Colonic mucosa (tissue), 4 donors: ENCODE data around the gene RAB27B. TPM values are rescaled to one million over a fixed set of nuclear protein-coding genes. Genes with fewer than 3 reads are reported as not detected.

Source experiments
- DNase-seq: peaks from one replicate; pipeline ENCODE4 v3.0.0-alpha.2; 2020
- H3K27ac ChIP-seq: fragments of 200-600 bp; one replicate; pipeline ENCODE4 v1.8.0; 2021
- H3K27me3 ChIP-seq: fragments of 200-600 bp; one replicate; pipeline ENCODE4 v1.8.0; 2021
- H3K36me3 ChIP-seq: fragments of 200-600 bp; one replicate; pipeline ENCODE4 v1.8.0; 2021
- H3K4me1 ChIP-seq: fragments of 200-600 bp; one replicate; pipeline ENCODE4 v1.8.0; 2021; ENCODE audit warnings: mild to moderate bottlenecking
- H3K4me3 ChIP-seq: fragments of 200-600 bp; one replicate; pipeline ENCODE4 v1.8.0; 2021
- H3K9ac ChIP-seq, 2 donors: one replicate each; pipeline ENCODE4 v1.7.0; 2013; ENCODE audit warnings: control low read depth in 2 of 2, low read depth in 2 of 2, low read length in 2 of 2
- H3K9me3 ChIP-seq: fragments of 200-600 bp; one replicate; pipeline ENCODE4 v1.8.0; 2021
- intact Hi-C: fragments of 100-400 bp; cut with DNase I; formaldehyde crosslinking; loops from one replicate; pipeline ENCODE4 v1.14.1; 2022
- total RNA-seq, 2 donors: library from RNA; stranded (reverse); fragmentation: NEBNext Ultra II Directional in 1 of 2; extraction: Animal tissue kit (Norgen Biotek cat#: 25700) in 1 of 2; gene quantifications; one replicate each; pipeline ENCODE4 v1.2.1, GENCODE V29; 2021
- TF ChIP-seq, protein P1 (sequence below): fragments of 200-600 bp; IDR thresholded peaks from one replicate; pipeline ENCODE4 v1.8.0; 2022; ENCODE audit warnings: antibody characterized with exemption, mild to moderate bottlenecking
- donor health status: healthy.
- donor health status: DM: no; HTN: no; CAD: no.
- donor health status: DM: no; HTN: no; CAD: no.

RAB27B gene
- total RNA-seq, 2 donors from 2014 or later, result 8.9 to 12.5 TPM

DNA sequence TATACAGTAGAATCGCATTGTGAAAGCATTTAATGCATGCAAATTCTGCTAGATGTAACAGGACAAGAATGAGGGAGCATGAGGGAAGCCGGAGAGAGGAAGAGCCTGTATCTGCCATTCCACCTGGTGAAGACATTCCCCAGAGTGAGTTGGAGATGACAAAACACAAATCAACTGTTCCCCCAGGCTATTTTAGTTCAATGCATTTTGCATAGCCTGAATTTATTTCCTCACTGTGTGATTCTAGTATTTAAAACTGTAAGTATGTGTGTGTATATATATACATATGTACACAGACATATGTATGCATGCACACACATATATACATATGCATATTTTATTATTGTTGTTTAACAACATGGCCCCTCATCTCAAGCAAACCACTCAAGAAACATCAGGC, 76.3 kb downstream of the RAB27B start:
- no peaks in the 10 kb centered on the region for H3K36me3 ChIP-seq
- H3K9me3 ChIP-seq, result no peaks in the 10 kb centered on the region
- no peak overlapping the region for H3K4me3 ChIP-seq
- no peak overlapping the region for H3K9ac ChIP-seq
- DNase-seq, result no peak
- H3K4me1 ChIP-seq, result no peaks in the 10 kb centered on the region
- no peaks in the 10 kb centered on the region for H3K27me3 ChIP-seq
- intact Hi-C loops, result no loop called here
- H3K27ac ChIP-seq, result no peak overlapping the region
- TF ChIP-seq, protein P1, sequence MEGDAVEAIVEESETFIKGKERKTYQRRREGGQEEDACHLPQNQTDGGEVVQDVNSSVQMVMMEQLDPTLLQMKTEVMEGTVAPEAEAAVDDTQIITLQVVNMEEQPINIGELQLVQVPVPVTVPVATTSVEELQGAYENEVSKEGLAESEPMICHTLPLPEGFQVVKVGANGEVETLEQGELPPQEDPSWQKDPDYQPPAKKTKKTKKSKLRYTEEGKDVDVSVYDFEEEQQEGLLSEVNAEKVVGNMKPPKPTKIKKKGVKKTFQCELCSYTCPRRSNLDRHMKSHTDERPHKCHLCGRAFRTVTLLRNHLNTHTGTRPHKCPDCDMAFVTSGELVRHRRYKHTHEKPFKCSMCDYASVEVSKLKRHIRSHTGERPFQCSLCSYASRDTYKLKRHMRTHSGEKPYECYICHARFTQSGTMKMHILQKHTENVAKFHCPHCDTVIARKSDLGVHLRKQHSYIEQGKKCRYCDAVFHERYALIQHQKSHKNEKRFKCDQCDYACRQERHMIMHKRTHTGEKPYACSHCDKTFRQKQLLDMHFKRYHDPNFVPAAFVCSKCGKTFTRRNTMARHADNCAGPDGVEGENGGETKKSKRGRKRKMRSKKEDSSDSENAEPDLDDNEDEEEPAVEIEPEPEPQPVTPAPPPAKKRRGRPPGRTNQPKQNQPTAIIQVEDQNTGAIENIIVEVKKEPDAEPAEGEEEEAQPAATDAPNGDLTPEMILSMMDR, result no peak

DNA sequence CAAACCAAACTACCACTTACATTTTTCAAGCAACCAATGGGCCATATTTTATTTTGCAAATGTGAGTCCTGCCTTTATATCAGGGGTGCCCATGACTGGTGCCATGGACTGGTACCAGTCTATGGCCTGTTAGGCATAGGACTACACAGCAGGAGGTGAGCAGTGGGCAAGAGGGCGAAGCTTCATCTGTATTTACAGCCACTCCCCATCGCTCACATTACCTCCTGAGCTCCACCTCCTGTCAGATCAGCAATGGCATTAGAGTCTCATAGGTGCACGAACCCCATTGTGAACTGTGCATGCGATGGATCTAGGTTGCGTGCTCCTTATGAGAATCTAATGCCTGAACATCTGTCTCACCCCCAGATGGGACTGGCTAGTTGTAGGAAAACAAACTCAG, 77.4 kb downstream of the RAB27B start:
- TF ChIP-seq, protein P1, result no peak
- intact Hi-C loops, result no loop called here
- no peaks in the 10 kb centered on the region for H3K36me3 ChIP-seq

DNA sequence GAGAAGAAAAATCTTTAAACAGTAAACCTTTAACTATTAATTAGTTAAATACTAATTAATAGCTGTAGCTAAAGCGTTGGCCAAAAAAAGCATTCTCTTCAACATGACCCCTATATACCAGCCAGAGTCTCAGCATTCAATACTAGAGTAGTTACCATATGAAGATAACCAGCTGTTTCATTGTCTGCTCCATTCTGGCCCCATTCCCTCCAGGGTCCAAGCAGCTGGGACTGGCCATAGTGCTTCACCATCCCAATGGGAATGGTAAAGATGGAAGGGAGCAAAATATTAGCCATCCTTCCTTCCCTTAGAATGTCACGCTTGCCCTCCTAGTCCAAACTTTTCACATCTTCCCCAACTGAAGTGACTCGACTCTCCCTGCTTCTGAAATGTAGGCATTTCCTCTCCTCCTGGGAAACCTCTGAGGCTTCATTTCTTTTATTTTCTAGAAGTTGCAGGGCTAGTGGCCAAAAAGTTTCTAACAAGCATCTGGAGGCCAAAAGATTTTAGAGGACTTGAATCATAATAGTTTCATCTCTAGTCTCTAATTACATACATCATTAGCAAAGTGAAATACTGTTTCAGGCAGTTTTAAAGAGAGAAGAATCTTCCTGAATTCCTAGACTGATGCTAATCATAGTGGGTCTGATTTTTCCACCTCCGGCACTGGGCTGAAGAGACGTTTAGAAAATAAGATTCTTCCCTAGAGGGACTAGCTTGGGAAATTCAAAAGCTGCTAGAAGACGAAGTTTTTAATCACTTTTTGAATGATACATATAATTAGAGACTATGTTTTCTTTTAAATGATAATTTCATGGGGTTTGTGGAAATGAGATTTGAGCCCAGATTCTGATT, 78.3 kb downstream of the RAB27B start:
- TF ChIP-seq, protein P1, result no peak

More for the DNA sequence above, 77.4 kb downstream of the RAB27B start:
- Histone ChIP-seq H3K4me3 (no peak overlapping the region), H3K27me3 (no peaks in the 10 kb centered on the region), H3K27ac (no peak overlapping the region), H3K9me3 (no peaks in the 10 kb centered on the region), H3K4me1 (no peaks in the 10 kb centered on the region), H3K9ac (no peak overlapping the region)
- no peak for DNase-seq

DNA sequence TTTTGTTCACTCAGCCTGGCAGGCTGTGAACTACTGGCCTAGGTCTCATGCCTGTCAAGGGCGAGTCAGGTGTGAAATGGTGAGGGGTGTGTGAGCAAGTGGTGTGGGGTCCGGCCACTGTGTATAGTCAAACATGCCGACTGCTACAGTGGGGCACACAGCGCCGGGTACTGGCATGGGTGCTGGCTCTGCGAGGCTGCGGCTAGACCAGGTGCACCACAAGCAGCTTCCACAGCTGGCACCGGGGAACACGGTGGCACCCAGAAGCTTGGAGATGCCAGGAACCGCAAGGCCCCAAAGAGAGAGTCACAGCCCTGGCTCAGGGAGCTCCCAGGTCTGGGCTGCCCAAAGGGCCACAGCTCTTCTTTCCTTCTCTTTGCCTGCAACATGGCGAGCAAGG, 81.3 kb downstream of the RAB27B start:
- no peaks in the 10 kb centered on the region for H3K9me3 ChIP-seq
- H3K4me3 ChIP-seq, result no peak overlapping the region
- TF ChIP-seq, protein P1, result no peak
- no peak for DNase-seq
- H3K27ac ChIP-seq, result no peak overlapping the region
- intact Hi-C loops, result no loop called here
- H3K36me3 ChIP-seq, result no peaks in the 10 kb centered on the region
- no peak overlapping the region for H3K9ac ChIP-seq
- no peaks in the 10 kb centered on the region for H3K4me1 ChIP-seq
- H3K27me3 ChIP-seq, result no peaks in the 10 kb centered on the region

More for the DNA sequence above, 78.3 kb downstream of the RAB27B start:
- Histone ChIP-seq H3K9me3 (no peaks in the 10 kb centered on the region), H3K27ac (no peak overlapping the region), H3K9ac (no peak overlapping the region), H3K36me3 (no peaks in the 10 kb centered on the region), H3K27me3 (no peaks in the 10 kb centered on the region), H3K4me1 (no peaks in the 10 kb centered on the region), H3K4me3 (no peak overlapping the region)
- no peak for DNase-seq
- intact Hi-C loops, result no loop called here

DNA sequence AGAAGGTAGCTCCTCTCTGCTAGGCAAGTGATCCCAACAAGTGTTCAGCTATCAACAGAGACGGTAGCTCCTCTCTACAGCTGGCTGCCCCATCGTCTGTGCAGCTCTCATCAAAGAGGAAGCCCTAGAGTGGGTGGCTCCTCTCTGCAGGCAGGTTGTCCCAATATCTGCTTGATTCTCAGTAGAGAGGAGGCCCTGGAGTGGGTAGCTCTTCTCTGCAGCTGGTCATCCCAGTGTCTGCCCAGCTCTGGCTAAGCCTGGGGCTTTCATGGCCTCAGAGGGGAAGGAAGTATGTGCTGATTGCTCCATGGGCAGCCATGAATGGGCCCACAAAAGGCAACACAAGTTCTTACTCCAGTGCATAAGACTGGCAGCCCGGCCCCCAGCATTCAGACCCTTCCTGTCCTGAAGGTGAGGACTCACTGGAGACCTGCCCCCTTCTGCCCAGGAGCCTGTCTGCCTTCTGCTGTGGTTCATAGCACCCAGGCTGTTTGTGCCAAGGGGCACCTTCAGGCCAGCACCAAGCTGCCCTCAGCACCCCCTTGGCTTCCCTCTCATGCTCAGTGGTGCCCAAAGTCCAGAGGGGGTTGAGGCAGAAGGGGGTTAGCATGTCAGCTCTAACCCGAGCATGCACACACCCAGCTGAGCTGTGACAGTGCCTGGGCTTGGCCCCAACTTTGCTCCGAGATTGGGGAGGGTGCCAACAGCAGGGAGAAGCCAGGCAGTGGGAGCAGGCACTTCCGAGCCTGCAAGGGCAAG, 82.1 kb downstream of the RAB27B start:
- Histone ChIP-seq H3K4me1 (no peaks in the 10 kb centered on the region), H3K9ac (no peak overlapping the region), H3K27me3 (no peaks in the 10 kb centered on the region), H3K9me3 (no peaks in the 10 kb centered on the region), H3K27ac (no peak overlapping the region), H3K36me3 (no peaks in the 10 kb centered on the region), H3K4me3 (no peak overlapping the region)
- intact Hi-C loops, result no loop called here
- no peak for DNase-seq
- TF ChIP-seq, protein P1, result no peak
